Central memory CD8-positive, alpha-beta T cell (primary cell): ENCODE results near the gene FBXL17.

Source experiments
- ATAC-seq: fragments of 150-1000 bp; cut with Tn5 transposase; replicated peaks from 2 replicates; pipeline ENCODE4 v1.10.0; 2022; ENCODE audit warnings: mild to moderate bottlenecking, moderate FRiP score, moderate number of reproducible peaks; ENCODE audit not compliant: poor library complexity, severe bottlenecking; ENCODE audit errors: extremely low read depth
- DNase-seq, 2 donors: peaks; one replicate each; pipeline ENCODE4 v3.0.0; 2021; ENCODE audit warnings: low spot score in 2 of 2
- H3K27ac Mint-ChIP-seq: one replicate; pipeline ENCODE4 v1.8.0; 2022; ENCODE audit warnings: low read depth, mild to moderate bottlenecking, moderate library complexity, mixed read lengths
- H3K27me3 Mint-ChIP-seq: one replicate; pipeline ENCODE4 v1.8.0; 2022; ENCODE audit warnings: mixed read lengths
- H3K36me3 Mint-ChIP-seq: one replicate; pipeline ENCODE4 v1.8.0; 2022; ENCODE audit warnings: mild to moderate bottlenecking, moderate library complexity, mixed read lengths; ENCODE audit not compliant: insufficient read depth
- H3K4me1 Mint-ChIP-seq: one replicate; pipeline ENCODE4 v1.8.0; 2022; ENCODE audit warnings: mixed read lengths
- H3K4me3 Mint-ChIP-seq: one replicate; pipeline ENCODE4 v1.8.0; 2022; ENCODE audit warnings: mild to moderate bottlenecking, moderate library complexity, mixed read lengths
- H3K9me3 Mint-ChIP-seq: one replicate; pipeline ENCODE4 v1.8.0; 2022; ENCODE audit warnings: mixed read lengths

The FBXL17 gene

DNA sequence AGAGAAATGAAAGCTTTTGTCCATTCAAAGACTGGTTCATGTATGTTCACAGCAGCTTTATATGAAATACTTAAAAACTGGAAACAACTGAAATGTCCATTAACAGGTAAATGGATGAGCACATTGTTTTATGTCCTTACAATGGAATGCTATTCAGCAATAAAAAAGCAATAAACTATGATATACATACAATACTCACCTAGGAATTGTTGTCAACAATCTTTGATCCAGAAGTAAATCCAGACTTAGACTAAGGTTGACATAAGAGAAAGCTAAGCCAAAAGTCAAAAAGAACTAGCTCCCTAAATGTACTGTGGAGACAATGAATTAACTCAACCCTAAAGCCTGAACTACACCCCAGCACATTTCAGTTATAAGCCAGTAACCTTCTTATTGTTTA is 54.9 kb downstream of the FBXL17 start:
- no peak for DNase-seq

DNA sequence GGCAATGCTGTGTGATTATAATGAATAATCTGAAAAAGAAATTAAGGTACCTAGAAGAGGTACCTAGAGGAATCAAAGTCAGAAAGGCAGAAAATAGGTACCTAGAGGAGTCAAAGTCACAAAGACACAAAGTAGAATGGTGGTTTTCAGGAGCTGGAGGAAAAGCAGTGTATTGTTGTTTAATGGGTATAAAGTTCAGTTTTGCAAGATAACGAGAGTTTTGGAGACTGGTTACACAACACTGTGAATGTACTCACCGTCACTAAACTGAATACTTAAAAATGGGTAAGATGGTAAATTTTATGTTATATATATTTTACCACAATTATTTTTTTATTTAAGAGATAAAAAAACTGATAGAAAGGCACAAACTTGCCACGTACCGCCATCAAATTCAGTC is 57.0 kb downstream of the FBXL17 start:
- H3K27me3 Mint-ChIP-seq, result no peaks in the 10 kb centered on the region
- H3K27ac Mint-ChIP-seq, result no peak overlapping the region
- DNase-seq, result no peak
- ATAC-seq, result no peak
- no peaks in the 10 kb centered on the region for H3K9me3 Mint-ChIP-seq
- H3K4me3 Mint-ChIP-seq, result no peak overlapping the region
- H3K36me3 Mint-ChIP-seq, result peaks cover 4% of the 10 kb centered on the region
- H3K4me1 Mint-ChIP-seq, result peaks cover 14% of the 10 kb centered on the region

More for the DNA sequence above, 54.9 kb downstream of the FBXL17 start:
- no peak overlapping the region for H3K27ac Mint-ChIP-seq
- H3K36me3 Mint-ChIP-seq, result peaks cover 4% of the 10 kb centered on the region
- peaks cover 14% of the 10 kb centered on the region for H3K4me1 Mint-ChIP-seq
- no peak for ATAC-seq
- no peaks in the 10 kb centered on the region for H3K9me3 Mint-ChIP-seq
- H3K27me3 Mint-ChIP-seq, result no peaks in the 10 kb centered on the region
- no peak overlapping the region for H3K4me3 Mint-ChIP-seq

DNA sequence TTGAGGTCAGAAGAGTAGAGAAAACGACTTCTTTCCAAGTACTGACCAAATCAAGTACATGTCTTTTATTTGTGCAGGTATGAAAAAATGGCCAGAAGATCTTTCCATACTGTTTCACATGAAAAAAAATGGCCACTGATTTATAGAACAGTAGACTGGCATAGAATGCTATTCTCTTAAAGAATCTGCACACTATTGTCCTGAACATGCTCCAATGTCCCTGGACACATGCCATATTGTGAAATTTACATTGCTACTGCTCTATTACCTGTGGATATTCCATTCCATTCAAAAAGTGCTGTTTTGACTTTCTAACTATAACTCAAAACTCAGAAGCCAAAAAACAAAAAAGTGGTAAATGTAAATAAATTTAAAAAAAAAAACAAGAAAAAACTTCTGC is 60.6 kb downstream of the FBXL17 start:
- H3K36me3 Mint-ChIP-seq, result peaks cover 4% of the 10 kb centered on the region
- no peak overlapping the region for H3K27ac Mint-ChIP-seq

DNA sequence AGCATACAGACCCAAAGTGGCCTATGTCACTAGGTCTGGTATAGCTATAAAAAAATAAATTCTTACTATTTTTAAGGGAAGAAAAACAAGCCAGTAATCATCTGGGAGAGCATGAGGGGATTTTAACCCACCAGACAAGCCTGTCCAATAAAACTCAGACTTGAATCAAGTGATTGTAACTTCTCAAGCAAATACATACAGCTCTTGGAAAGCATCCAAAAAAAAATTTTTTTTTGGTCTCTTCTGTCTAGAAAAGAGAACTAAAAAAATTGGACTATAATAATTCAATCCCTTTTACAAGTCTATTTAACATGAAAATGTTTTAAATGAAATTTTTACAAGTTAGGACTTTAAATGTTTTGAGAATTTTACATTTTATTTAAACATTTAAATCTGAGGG is 61.7 kb downstream of the FBXL17 start:
- DNase-seq (no peak), ATAC-seq (no peak)
- H3K4me3 Mint-ChIP-seq, result no peak overlapping the region
- peaks cover 4% of the 10 kb centered on the region for H3K36me3 Mint-ChIP-seq
- no peaks in the 10 kb centered on the region for H3K27me3 Mint-ChIP-seq
- no peaks in the 10 kb centered on the region for H3K9me3 Mint-ChIP-seq
- H3K4me1 Mint-ChIP-seq, result peaks cover 9% of the 10 kb centered on the region
- H3K27ac Mint-ChIP-seq, result no peak overlapping the region

More for the DNA sequence above, 60.6 kb downstream of the FBXL17 start:
- ATAC-seq (no peak), DNase-seq (no peak)
- Mint-ChIP-seq H3K27me3 (no peaks in the 10 kb centered on the region), H3K9me3 (no peaks in the 10 kb centered on the region), H3K4me3 (no peak overlapping the region), H3K4me1 (peaks cover 14% of the 10 kb centered on the region)

DNA sequence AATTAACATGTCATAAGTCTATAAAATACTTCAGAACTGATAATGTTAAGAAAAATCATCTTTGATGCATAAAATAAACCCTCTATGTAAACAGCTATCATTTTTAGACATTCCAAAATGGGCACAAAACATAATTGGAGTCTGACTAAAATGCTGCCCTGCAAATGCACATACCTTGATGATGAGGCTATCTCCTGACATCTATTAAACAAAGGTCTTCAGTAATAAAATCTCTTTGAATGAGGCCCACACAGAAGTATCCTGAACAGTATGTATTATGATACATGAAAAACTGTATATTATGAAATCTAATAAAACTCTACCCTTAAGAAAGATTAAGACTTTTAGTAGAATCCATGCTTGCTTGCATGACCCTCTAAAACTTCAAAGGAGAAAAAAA is 66.1 kb downstream of the FBXL17 start:
- no peak for ATAC-seq
- no peaks in the 10 kb centered on the region for H3K27me3 Mint-ChIP-seq
- peaks cover 4% of the 10 kb centered on the region for H3K4me1 Mint-ChIP-seq
- no peak for DNase-seq
- no peaks in the 10 kb centered on the region for H3K9me3 Mint-ChIP-seq
- H3K27ac Mint-ChIP-seq, result no peak overlapping the region
- no peak overlapping the region for H3K4me3 Mint-ChIP-seq
- no peaks in the 10 kb centered on the region for H3K36me3 Mint-ChIP-seq

DNA sequence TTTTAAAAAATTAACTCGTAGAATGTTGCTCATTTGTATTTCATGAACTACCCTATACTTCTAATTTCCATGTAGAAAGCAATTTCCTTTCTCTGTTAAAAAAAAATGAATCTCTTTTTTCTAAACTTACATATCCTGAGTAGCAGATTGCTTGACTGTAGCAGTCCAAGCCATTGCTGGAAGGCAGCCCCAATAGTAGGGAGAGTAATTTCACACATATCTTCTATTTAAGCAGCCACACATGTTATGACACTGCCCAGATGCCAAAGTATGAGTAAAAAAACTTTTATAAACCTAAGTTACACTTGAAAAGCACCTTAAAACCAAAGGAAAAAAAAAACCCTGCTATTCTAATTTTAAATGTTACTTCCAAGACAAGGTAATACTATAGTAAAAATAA is 69.6 kb downstream of the FBXL17 start:
- H3K4me3 Mint-ChIP-seq, result no peak overlapping the region
- no peak overlapping the region for H3K27ac Mint-ChIP-seq
- ATAC-seq (no peak), DNase-seq (no peak)
- no peaks in the 10 kb centered on the region for H3K9me3 Mint-ChIP-seq
- H3K36me3 Mint-ChIP-seq, result no peaks in the 10 kb centered on the region
- H3K4me1 Mint-ChIP-seq, result peaks cover 4% of the 10 kb centered on the region
- H3K27me3 Mint-ChIP-seq, result no peaks in the 10 kb centered on the region

DNA sequence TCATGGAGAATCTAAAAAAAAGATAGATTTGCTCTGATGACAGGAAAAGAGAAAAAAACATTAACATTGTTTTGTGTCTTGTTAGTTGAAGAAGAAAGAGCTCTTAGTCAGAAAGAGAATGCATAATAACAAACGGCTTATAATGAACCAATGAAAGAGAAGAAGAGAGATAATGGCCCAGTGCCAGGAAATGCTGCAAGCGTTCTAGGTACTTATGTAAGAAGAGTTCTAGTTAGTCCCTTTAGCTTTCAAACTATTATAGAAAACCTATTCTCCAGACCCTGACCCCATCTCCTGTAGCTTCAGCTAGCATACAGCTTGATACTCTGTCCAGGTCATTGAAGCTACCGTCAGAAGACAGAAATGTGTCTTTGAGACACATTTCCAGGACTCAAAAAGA is 70.2 kb downstream of the FBXL17 start:
- Mint-ChIP-seq H3K27me3 (no peaks in the 10 kb centered on the region), H3K4me3 (no peak overlapping the region), H3K36me3 (no peaks in the 10 kb centered on the region), H3K4me1 (peaks cover 4% of the 10 kb centered on the region), H3K27ac (no peak overlapping the region), H3K9me3 (no peaks in the 10 kb centered on the region)
- no peak for DNase-seq
- no peak for ATAC-seq

DNA sequence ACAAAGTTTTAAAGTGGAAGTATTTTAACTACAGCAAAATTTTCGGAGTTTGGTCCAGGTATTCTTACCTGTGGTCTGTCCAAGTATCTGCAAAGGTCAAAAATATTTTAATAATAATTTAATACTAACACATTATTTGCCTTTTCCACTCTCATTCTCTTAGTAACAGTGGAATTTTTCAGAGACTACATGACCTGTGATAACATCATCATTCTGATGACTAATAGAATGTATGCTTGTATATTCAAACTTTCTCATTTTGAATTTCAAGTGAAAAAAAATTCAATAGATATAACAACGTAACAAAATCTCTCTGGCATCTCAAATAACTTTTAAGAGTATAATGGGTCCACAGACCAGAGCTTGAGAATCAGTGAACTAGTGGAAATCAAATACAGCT is 78.3 kb downstream of the FBXL17 start:
- H3K4me1 Mint-ChIP-seq, result no peaks in the 10 kb centered on the region
- H3K27ac Mint-ChIP-seq, result no peak overlapping the region
- H3K27me3 Mint-ChIP-seq, result no peaks in the 10 kb centered on the region
- no peaks in the 10 kb centered on the region for H3K36me3 Mint-ChIP-seq
- no peak overlapping the region for H3K4me3 Mint-ChIP-seq
- DNase-seq (no peak), ATAC-seq (no peak)
- H3K9me3 Mint-ChIP-seq, result no peaks in the 10 kb centered on the region

DNA sequence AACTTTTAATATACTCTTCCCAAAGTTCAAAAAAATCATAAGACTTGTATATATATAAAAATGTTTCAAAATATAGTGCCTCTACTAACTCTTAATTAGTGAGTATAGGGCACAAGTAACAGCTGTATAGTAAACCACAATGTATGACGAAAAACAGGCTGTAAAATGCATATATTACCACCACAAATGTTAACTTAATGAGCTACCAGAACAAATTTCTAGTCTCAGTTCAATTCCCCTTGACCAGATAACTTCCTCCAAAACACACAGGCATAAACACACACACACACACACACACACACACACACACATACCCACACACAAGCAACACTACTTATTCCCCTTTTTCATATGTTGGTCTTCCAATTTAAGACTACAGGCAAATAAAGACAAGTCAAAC is 78.8 kb downstream of the FBXL17 start:
- H3K27ac Mint-ChIP-seq, result no peak overlapping the region
- H3K4me3 Mint-ChIP-seq, result no peak overlapping the region
- H3K4me1 Mint-ChIP-seq, result no peaks in the 10 kb centered on the region
- no peak for DNase-seq
- no peaks in the 10 kb centered on the region for H3K9me3 Mint-ChIP-seq
- H3K36me3 Mint-ChIP-seq, result peaks cover under 1% of the 10 kb centered on the region
- no peaks in the 10 kb centered on the region for H3K27me3 Mint-ChIP-seq
- ATAC-seq, result no peak

DNA sequence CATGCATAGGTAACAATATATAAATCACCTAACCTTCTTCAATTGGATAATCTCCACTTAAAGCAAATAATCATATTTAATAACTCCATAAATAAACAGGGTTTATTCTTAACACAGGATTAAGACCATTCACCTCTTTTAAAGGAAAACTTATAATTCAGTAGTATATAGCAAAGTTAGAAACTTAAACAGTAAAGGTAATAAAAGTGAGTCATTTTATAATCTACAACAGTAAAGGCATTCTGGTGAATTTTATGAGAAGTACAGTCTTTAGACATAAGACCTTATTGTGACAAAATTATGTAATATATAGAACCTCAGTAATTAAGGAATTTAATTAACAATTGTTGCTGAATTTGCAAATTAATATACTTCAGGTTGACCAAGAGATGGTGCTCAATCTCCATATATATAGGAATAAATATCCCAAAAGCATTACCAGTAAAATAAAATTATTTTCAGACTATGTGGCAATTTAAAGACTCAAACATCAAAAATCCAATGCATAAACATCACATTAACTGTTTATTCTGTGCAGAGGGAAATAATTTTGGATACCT is 84.8 kb downstream of the FBXL17 start:
- DNase-seq, result no peak
- no peaks in the 10 kb centered on the region for H3K9me3 Mint-ChIP-seq
- ATAC-seq, result no peak

DNA sequence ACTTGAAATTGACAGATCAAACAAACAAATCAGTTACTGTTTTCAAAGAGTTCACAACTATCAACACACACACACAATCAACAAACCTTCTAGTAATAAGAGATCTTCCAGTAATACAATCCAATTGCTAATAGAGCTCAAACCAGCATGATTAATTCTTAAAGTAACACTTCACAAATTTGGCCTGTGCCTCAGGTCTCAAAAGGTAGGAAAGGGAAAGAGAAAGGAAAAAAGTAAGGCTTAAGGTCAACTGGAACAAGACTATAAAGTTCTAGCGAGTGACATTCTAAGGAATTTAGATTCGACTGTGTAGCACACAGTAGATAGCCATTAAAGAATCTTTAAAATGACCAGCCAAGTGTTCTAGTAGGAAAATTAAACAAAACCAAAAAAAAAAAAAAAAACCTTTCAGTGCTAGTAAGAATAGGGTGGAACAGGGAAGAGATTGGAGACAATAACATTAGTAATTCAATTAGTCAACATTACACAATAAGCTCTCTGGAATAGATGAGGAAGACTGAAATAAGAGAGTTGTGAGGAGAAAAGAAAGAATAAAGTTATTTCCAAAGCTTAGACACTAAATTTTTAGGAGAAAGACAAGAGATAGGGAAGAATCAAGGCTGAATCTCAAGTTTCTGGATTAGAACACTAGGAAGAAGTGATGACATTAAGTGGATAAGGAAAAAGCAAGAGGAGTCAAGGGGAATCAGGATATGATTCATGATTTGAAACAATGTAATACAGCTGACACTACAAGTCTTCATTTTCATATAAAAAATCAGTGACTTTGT is 86.1 kb downstream of the FBXL17 start:
- no peak for DNase-seq

More for the DNA sequence above, 84.8 kb downstream of the FBXL17 start:
- Mint-ChIP-seq H3K27ac (no peak overlapping the region), H3K4me3 (no peak overlapping the region), H3K36me3 (peaks cover 2% of the 10 kb centered on the region), H3K4me1 (peaks cover 14% of the 10 kb centered on the region), H3K27me3 (no peaks in the 10 kb centered on the region)

DNA sequence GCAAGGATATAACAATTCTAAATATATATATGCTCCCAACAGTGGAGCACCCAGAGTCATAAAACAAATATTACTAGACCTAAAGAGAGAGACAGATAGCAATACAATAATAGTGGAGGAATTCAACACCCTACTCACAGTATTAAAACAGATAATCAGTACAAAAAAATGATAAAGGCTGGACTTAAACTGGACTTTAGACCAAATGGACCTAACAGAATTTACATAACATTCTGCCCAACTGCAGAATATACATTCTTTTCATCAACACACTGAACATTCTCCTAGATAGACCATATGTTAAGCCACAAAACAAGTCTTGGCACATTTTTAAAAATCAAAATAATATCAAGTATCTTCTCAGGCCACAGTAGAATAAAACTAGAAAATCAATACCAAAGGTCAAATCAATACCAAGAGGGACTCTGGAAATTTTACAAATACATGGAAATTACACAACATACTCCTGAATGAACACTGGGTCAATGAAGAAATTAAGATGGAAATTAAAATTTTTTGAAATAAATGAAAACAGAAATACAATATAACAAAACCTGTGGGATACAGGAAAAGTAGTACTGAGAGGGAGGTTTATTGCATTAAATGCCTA is 100.8 kb downstream of the FBXL17 start:
- ATAC-seq (no peak), DNase-seq (no peak)
- H3K27ac Mint-ChIP-seq, result no peak overlapping the region

More for the DNA sequence above, 86.1 kb downstream of the FBXL17 start:
- peaks cover 14% of the 10 kb centered on the region for H3K4me1 Mint-ChIP-seq
- H3K4me3 Mint-ChIP-seq, result no peak overlapping the region
- no peaks in the 10 kb centered on the region for H3K9me3 Mint-ChIP-seq
- no peaks in the 10 kb centered on the region for H3K27me3 Mint-ChIP-seq
- ATAC-seq, result no peak
- no peak overlapping the region for H3K27ac Mint-ChIP-seq
- H3K36me3 Mint-ChIP-seq, result peaks cover 2% of the 10 kb centered on the region

DNA sequence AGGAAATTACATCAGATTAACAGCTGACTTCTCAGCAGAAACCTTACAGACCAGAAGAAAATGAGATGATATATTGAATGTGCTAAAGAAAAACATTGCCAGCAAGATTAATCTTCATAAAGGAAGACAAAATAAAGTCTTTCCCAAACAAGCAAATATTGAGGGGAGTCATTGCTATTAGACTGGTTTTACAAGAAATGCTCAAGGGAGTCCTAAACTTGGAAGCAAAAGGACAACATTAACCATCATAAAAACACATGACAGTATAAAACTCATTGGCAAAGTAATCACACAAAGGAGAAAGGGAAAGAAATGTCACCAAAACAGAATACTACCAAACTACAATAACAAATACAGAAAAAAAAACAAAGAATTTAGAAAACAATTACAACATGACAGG is 101.7 kb downstream of the FBXL17 start:
- ATAC-seq (no peak), DNase-seq (no peak)
- H3K27ac Mint-ChIP-seq, result no peak overlapping the region
- peaks cover 17% of the 10 kb centered on the region for H3K9me3 Mint-ChIP-seq
- no peak overlapping the region for H3K4me3 Mint-ChIP-seq
- peaks cover 1% of the 10 kb centered on the region for H3K36me3 Mint-ChIP-seq
- no peaks in the 10 kb centered on the region for H3K27me3 Mint-ChIP-seq
- H3K4me1 Mint-ChIP-seq, result peaks cover 34% of the 10 kb centered on the region

More for the DNA sequence above, 100.8 kb downstream of the FBXL17 start:
- H3K4me3 Mint-ChIP-seq, result no peak overlapping the region
- H3K4me1 Mint-ChIP-seq, result peaks cover 37% of the 10 kb centered on the region
- H3K36me3 Mint-ChIP-seq, result peaks cover 1% of the 10 kb centered on the region
- no peaks in the 10 kb centered on the region for H3K27me3 Mint-ChIP-seq
- peaks cover 17% of the 10 kb centered on the region for H3K9me3 Mint-ChIP-seq
